ENCODE data around the gene PRKACA.

The PRKACA gene

GRCh38 chr19:14135985-14136508 is 18.5 kb upstream of the PRKACA start:
- TF ChIP-seq ZFX (IDR thresholded peaks at IDR 0.05; ENCODE audit: borderline replicate concordance) (no peak), CTCF (IDR thresholded peaks at IDR 0.05) (no peak)
- peak overlapping the region; percentile 91 for H3K27ac ChIP-seq

GRCh38 chr19:14135355-14135754 is 17.8 kb upstream of the PRKACA start:
- H3K27ac ChIP-seq = peak overlapping the region; percentile 91
- TF ChIP-seq CTCF (IDR thresholded peaks at IDR 0.05) = no peak
- no peak for TF ChIP-seq ZFX (IDR thresholded peaks at IDR 0.05; ENCODE audit: borderline replicate concordance)

DNA sequence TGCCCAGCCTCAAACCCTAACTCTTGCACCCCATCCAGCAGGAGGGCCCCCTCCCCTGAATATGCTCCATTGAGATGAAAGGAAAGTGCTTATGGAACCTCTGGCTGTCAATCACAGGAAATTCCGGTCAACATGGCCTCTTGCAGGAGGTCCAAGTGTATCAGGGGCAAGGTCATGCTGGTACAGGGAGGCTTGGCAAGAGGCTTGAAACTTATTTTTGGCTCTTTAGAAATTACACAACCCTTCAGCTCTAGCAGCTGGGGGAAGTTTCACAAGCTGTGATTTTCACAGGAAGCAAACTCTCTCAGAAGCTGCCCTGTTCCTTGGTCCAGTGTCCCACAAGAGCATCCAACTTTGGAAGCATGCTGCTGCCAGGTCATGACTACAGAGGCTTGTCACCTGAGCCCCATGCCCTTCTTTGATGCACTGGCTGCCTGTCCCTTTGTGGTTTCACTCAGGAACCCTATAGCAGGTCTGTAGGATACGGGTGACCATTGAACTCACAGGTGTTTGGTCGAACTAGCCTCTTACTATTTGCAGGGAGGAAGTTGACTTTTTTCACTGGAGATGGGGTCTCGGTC is 10.5 kb upstream of the PRKACA start:
- no peak overlapping the region for H3K27ac ChIP-seq
- TF ChIP-seq ZFX (IDR thresholded peaks at IDR 0.05; ENCODE audit: borderline replicate concordance) = no peak
- no peak for TF ChIP-seq CTCF (IDR thresholded peaks at IDR 0.05)

DNA sequence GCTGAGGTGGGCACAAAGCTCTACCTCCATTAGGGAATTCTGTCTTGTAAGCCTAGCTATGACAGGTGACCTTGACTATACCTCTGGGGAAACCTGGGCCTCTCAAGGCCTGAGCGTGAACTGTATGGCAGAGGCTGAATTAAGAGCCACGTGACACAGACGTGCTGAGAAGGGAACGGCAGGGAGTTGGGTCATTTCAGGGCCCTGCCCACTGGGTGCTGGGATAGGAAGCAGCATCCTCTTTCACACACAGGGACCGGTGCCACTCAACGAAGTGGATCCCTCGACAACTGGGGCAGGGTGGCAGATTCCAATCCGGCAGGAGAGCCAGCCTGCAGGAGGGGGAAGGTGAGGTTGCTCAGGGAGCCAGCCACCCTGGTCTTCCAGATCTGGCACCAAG is 9.6 kb upstream of the PRKACA start:
- H3K27ac ChIP-seq = no peak overlapping the region
- TF ChIP-seq ZFX (IDR thresholded peaks at IDR 0.05; ENCODE audit: borderline replicate concordance) (no peak), CTCF (IDR thresholded peaks at IDR 0.05) (no peak)

GRCh38 chr19:14122924-14123323 is 5.4 kb upstream of the PRKACA start:
- TF ChIP-seq ZFX (IDR thresholded peaks at IDR 0.05; ENCODE audit: borderline replicate concordance) = no peak
- TF ChIP-seq CTCF (IDR thresholded peaks at IDR 0.05) = no peak
- peak overlapping the region; percentile 13; the same call in 1 of the 2 replicates for H3K27ac ChIP-seq

- TF ChIP-seq CTCF (IDR thresholded peaks at IDR 0.05) (no peak), ZFX (IDR thresholded peaks at IDR 0.05; ENCODE audit: borderline replicate concordance) (no peak)
- peak overlapping the region; percentile 92 for H3K27ac ChIP-seq
These were observed 2.9 kb upstream of the PRKACA start for GRCh38 chr19:14120497-14120780.

GRCh38 chr19:14119644-14120496 is 2.3 kb upstream of the PRKACA start:
- peak overlapping the region; percentile 92 for H3K27ac ChIP-seq
- TF ChIP-seq CTCF (IDR thresholded peaks at IDR 0.05) (no peak), ZFX (IDR thresholded peaks at IDR 0.05; ENCODE audit: borderline replicate concordance) (no peak)

Data from 22Rv1 (cell line).